ENCODE data around the gene TADA3. TPM values are rescaled to one million over a fixed set of nuclear protein-coding genes. Genes with fewer than 3 reads are reported as not detected.

The TADA3 gene
- total and polyA plus RNA-seq, 2 donors (not counting 1 experiment from before 2014, with no cell fraction given), result 51.2 to 87.9 TPM

Other genes with a start within 250 kb of the TADA3 start
- under 0.01 and 0.17 TPM in 2 replicates for gene LHFPL4, start 238.7 kb downstream of the TADA3 start, total RNA-seq
- 0.01 TPM in 1 of 2 replicates, not detected in the other for gene LHFPL4, start 238.7 kb downstream of the TADA3 start, polyA plus RNA-seq
- 27.0 and 35.2 TPM in 2 replicates for gene MTMR14, start 143.0 kb downstream of the TADA3 start, total RNA-seq
- gene MTMR14, start 143.0 kb downstream of the TADA3 start, polyA plus RNA-seq, result 28.5 and 36.9 TPM in 2 replicates
- gene CPNE9, start 88.6 kb downstream of the TADA3 start, total RNA-seq, result under 0.01 TPM in 1 of 2 replicates, not detected in the other
- not detected in 2 replicates for gene CPNE9, start 88.6 kb downstream of the TADA3 start, polyA plus RNA-seq
- gene BRPF1, start 60.7 kb downstream of the TADA3 start, total RNA-seq, result 12.2 and 12.3 TPM in 2 replicates
- 4.1 and 7.1 TPM in 2 replicates for gene BRPF1, start 60.7 kb downstream of the TADA3 start, polyA plus RNA-seq
- 23.6 and 24.4 TPM in 2 replicates for gene OGG1, start 42.5 kb downstream of the TADA3 start, total RNA-seq
- 20.1 and 22.2 TPM in 2 replicates for gene OGG1, start 42.5 kb downstream of the TADA3 start, polyA plus RNA-seq
- gene CAMK1, start 22.5 kb downstream of the TADA3 start, total RNA-seq, result 55.2 and 64.2 TPM in 2 replicates
- gene CAMK1, start 22.5 kb downstream of the TADA3 start, polyA plus RNA-seq, result 27.7 and 37.0 TPM in 2 replicates
- gene ARPC4, start 609 bp upstream of the TADA3 start, total RNA-seq, result 167 and 174 TPM in 2 replicates
- 307 and 350 TPM in 2 replicates for gene ARPC4, start 609 bp upstream of the TADA3 start, polyA plus RNA-seq
- 10.0 and 14.9 TPM in 2 replicates for gene TTLL3, start 17.8 kb upstream of the TADA3 start, total RNA-seq
- gene TTLL3, start 17.8 kb upstream of the TADA3 start, polyA plus RNA-seq, result 11.3 and 16.1 TPM in 2 replicates
- 16.2 and 22.1 TPM in 2 replicates for gene RPUSD3, start 51.5 kb upstream of the TADA3 start, total RNA-seq
- 17.3 and 29.9 TPM in 2 replicates for gene RPUSD3, start 51.5 kb upstream of the TADA3 start, polyA plus RNA-seq
- gene CIDEC, start 87.8 kb upstream of the TADA3 start, total RNA-seq, result 0.17 TPM in 1 of 2 replicates, not detected in the other
- gene CIDEC, start 87.8 kb upstream of the TADA3 start, polyA plus RNA-seq, result 0.08 TPM in 1 of 2 replicates, not detected in the other
- 30.6 and 33.9 TPM in 2 replicates for gene JAGN1, start 98.1 kb upstream of the TADA3 start, total RNA-seq
- 36.6 and 44.9 TPM in 2 replicates for gene JAGN1, start 98.1 kb upstream of the TADA3 start, polyA plus RNA-seq
- 0.26 and 0.99 TPM in 2 replicates for gene IL17RE, start 110.4 kb upstream of the TADA3 start, total RNA-seq
- gene IL17RE, start 110.4 kb upstream of the TADA3 start, polyA plus RNA-seq, result 1.9 and 2.6 TPM in 2 replicates
- gene IL17RC, start 124.6 kb upstream of the TADA3 start, total RNA-seq, result 17.5 and 21.3 TPM in 2 replicates
- 14.5 and 17.1 TPM in 2 replicates for gene IL17RC, start 124.6 kb upstream of the TADA3 start, polyA plus RNA-seq
- gene CRELD1, start 141.4 kb upstream of the TADA3 start, total RNA-seq, result 15.7 and 50.2 TPM in 2 replicates
- 23.8 and 24.2 TPM in 2 replicates for gene CRELD1, start 141.4 kb upstream of the TADA3 start, polyA plus RNA-seq
- gene PRRT3, start 159.9 kb upstream of the TADA3 start, total RNA-seq, result 1.5 and 3.8 TPM in 2 replicates
- gene PRRT3, start 159.9 kb upstream of the TADA3 start, polyA plus RNA-seq, result 3.1 and 4.5 TPM in 2 replicates
- 63.6 and 63.9 TPM in 2 replicates for gene EMC3, start 194.4 kb upstream of the TADA3 start, total RNA-seq
- 139 and 149 TPM in 2 replicates for gene EMC3, start 194.4 kb upstream of the TADA3 start, polyA plus RNA-seq
- 2.1 and 7.1 TPM in 2 replicates for gene FANCD2, start 234.0 kb upstream of the TADA3 start, total RNA-seq
- gene FANCD2, start 234.0 kb upstream of the TADA3 start, polyA plus RNA-seq, result 9.7 and 25.5 TPM in 2 replicates

All from fibroblast of lung (primary cell).